Tibial nerve (tissue), 4 donors: ENCODE measurements around the gene FAM163B. TPM values are rescaled to one million over a fixed set of nuclear protein-coding genes. Genes with fewer than 3 reads are reported as not detected.

Experiments
- DNase-seq, 2 donors: peaks; one replicate each; pipeline ENCODE4 v3.0.0-alpha.2; 2019; ENCODE audit warnings: low spot score in 2 of 2
- H3K27ac ChIP-seq, 4 donors: fragments of 200-600 bp; sonication (generic) in 3 of 4; one replicate each; pipeline ENCODE4 v1.5.1; 2017 to 2019; ENCODE audit warnings: mild to moderate bottlenecking in 1 of 4
- H3K27me3 ChIP-seq, 2 donors: fragments of 200-600 bp; sonication (generic) in 1 of 2; one replicate each; pipeline versions ENCODE4 v1.5.1 to v1.6.0; 2017 to 2019
- H3K36me3 ChIP-seq, 3 donors: fragments of 200-600 bp; sonication (generic); one replicate each; pipeline ENCODE4 v1.5.1; 2018 to 2019
- H3K4me1 ChIP-seq, 4 donors: fragments of 200-600 bp; sonication (generic) in 3 of 4; one replicate each; pipeline ENCODE4 v1.5.1; 2017 to 2019
- H3K4me3 ChIP-seq, 4 donors: fragments of 200-600 bp; sonication (generic) in 3 of 4; one replicate each; pipeline ENCODE4 v1.5.1; 2017 to 2019; ENCODE audit warnings: mild to moderate bottlenecking in 1 of 4, moderate library complexity in 1 of 4
- H3K9me3 ChIP-seq, 4 donors: fragments of 200-600 bp; sonication (generic) in 3 of 4; one replicate each; pipeline ENCODE4 v1.5.1; 2017 to 2019
- EP300 ChIP-seq, 2 donors: sonication (generic); formaldehyde crosslinking; IDR thresholded peaks; one replicate each; pipeline ENCODE4 v1.6.1; 2017; ENCODE audit warnings: antibody characterized with exemption in 2 of 2, mild to moderate bottlenecking in 1 of 2
- POLR2A ChIP-seq, 2 donors: fragments of 450-650 bp; IDR thresholded peaks; one replicate each; pipeline ENCODE4 v1.6.1; 2017; ENCODE audit warnings: antibody characterized with exemption in 2 of 2, mild to moderate bottlenecking in 2 of 2, moderate library complexity in 2 of 2
- WGBS, 2 donors: methylation state at CpG; one replicate each; pipeline ENCODE4 v1.1.5; 2018; 5-methylcytosine and 5-hydroxymethylcytosine counted together
- total RNA-seq, 4 donors: library from RNA; depleted of rRNA; stranded (reverse); fragments of >200 nt; gene quantifications; one replicate each; pipeline ENCODE4 v1.1.0, GENCODE V29; 2016
- TF ChIP-seq, protein P1 (sequence below), 5 experiments: fragments of 200-600 bp in 3 of 5; fragments of 450-650 bp in 2 of 5; sonication (generic) in 3 of 5; IDR thresholded peaks; one replicate each; pipeline ENCODE4 v1.5.1; 2016 to 2019; ENCODE audit warnings: antibody characterized with exemption in 5 of 5, mild to moderate bottlenecking in 3 of 5, moderate library complexity in 2 of 5

FAM163B gene
- total RNA-seq, 4 donors from 2014 or later: 0.90 to 2.2 (median 1.0) TPM; not detected in 1

DNA sequence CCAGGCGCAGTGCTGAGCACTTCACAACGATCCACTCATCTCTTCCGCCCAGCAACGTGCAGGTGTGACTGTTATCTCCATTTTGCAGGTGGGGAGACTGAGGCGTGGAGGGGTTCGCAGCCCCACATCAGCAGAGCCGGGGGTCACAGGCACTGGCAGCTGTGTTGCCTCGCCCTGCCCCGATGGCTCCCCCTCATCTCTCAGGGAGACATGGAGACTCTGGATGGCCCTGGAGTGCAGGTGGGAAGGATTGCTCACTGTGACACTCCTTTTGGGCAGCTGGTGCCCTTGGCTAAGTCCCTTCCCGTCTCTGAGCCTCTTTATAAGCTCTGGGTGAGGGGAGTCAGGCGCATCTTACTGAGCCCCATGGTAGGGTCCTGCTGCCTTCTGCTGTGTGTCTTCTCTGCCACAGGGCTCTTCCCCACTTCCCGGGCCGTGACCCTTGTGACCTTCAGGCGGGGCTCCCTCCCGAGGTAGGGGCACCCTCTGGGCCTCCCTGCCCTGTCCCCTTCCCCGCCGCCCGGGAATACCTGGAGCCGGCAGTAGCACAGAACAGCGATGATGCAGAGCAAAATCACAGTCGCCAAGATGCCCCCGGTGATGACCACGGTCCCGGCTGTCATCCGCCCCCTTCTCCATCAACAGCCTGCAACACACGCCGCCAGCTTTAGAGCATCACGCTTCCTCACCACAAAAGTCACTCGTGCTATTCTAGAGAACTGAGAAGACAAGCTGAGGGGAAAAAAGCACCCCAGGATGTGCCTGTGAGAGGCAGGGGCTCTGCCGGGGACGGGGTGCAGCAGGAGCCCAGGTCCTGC lies 29.4 kb downstream of the FAM163B start:
- no peaks in the 10 kb centered on the region for H3K36me3 ChIP-seq
- WGBS, 2 donors: 72 to 77% methylated on average over 30 to 31 of the region's 31 CpGs
- no peak for TF ChIP-seq EP300 (IDR thresholded peaks at IDR 0.05)
- TF ChIP-seq, protein P1, sequence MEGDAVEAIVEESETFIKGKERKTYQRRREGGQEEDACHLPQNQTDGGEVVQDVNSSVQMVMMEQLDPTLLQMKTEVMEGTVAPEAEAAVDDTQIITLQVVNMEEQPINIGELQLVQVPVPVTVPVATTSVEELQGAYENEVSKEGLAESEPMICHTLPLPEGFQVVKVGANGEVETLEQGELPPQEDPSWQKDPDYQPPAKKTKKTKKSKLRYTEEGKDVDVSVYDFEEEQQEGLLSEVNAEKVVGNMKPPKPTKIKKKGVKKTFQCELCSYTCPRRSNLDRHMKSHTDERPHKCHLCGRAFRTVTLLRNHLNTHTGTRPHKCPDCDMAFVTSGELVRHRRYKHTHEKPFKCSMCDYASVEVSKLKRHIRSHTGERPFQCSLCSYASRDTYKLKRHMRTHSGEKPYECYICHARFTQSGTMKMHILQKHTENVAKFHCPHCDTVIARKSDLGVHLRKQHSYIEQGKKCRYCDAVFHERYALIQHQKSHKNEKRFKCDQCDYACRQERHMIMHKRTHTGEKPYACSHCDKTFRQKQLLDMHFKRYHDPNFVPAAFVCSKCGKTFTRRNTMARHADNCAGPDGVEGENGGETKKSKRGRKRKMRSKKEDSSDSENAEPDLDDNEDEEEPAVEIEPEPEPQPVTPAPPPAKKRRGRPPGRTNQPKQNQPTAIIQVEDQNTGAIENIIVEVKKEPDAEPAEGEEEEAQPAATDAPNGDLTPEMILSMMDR (IDR thresholded peaks at IDR 0.05): no peak
- TF ChIP-seq POLR2A (IDR thresholded peaks at IDR 0.05): no peak
- no peak overlapping the region for H3K27ac ChIP-seq
- no peak overlapping the region for H3K4me3 ChIP-seq
- no peak for DNase-seq
- H3K9me3 ChIP-seq: no peaks in the 10 kb centered on the region
- H3K27me3 ChIP-seq: peaks cover 0 to 54% of the 10 kb centered on the region in 2 donors
- H3K4me1 ChIP-seq: peaks cover 0 to 24% (median 8%) of the 10 kb centered on the region in 4 donors

DNA sequence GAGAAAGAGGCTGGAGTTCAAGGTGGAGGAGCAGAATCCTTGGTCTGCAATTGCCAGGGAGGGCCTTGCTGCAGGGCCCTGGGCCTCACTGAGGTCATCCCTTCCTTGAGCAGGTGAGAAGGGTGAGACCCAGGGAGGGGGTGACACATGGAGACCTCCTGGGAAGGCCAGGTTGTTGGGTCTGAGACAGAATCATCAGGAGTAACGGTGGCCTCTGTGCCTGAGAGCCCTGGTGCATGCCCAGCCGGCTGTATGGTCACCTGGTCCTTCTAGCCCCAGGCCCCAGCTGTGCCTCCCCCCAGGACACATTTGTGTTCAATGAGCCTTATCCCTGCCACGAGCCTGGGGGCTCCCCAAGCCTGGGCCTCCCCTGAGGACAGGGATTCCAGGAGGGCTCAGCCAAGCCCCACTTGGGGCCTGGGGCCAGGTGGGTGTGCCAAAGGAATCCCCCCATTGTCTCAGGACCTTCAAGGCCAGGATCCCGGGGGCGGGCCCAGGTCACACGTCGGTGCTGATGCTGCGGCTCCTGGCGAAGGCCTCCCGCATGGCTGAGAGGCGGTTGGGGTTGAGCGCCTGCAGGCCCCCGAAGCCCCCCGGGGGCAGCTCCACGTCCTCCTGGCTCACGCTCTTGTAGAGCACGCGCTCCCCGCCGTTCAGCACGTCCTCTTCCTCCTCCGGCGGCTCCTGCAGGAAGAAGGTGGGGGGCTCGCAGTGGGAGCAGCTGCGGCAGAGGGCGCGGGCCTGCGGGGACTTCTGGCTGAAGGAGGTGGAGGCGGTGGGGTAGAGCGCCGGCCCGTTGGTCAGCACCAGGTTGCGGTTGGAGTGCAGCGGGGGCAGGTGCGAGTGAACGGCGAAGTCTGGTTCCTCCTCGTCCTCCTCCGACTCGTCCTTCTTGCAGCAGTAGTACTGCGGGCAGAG lies 30.4 kb downstream of the FAM163B start:
- peaks cover 0 to 16% (median 4%) of the 10 kb centered on the region in 4 donors for H3K4me1 ChIP-seq
- TF ChIP-seq POLR2A (IDR thresholded peaks at IDR 0.05) (no peak), EP300 (IDR thresholded peaks at IDR 0.05) (no peak)
- TF ChIP-seq, protein P1 (IDR thresholded peaks at IDR 0.05): no peak
- H3K27ac ChIP-seq: no peak overlapping the region
- no peak for DNase-seq
- no peaks in the 10 kb centered on the region for H3K36me3 ChIP-seq
- WGBS, 2 donors: 52 to 62% methylated on average over 31 to 38 of the region's 41 CpGs
- no peaks in the 10 kb centered on the region for H3K9me3 ChIP-seq
- peaks cover 0 to 54% of the 10 kb centered on the region in 2 donors for H3K27me3 ChIP-seq
- no peak overlapping the region for H3K4me3 ChIP-seq

DNA sequence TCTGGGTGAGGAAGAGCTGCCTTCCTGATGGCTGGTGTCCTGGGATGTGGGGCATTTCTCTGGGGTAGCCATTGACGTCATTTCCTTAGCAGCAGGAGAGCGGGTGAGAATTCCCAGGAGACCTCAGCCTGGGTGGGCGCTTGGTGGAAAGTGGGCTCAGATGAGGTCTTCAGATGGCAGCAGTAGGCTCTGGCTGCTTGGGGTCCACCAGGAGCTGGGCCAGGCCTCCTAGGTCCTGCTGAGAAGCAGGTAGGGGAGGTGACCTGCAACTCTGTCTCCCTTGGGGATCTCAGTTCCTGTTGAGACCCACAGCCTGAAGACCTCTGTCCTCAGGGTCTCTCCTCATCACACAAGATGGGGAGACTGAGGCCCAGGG lies 31.5 kb downstream of the FAM163B start:
- H3K27me3 ChIP-seq: peaks cover 0 to 50% of the 10 kb centered on the region in 2 donors
- WGBS, 2 donors: 79 to 89% methylated on average over 3 of the region's 3 CpGs
- no peak overlapping the region for H3K27ac ChIP-seq
- no peak for TF ChIP-seq POLR2A (IDR thresholded peaks at IDR 0.05)
- TF ChIP-seq, protein P1 (IDR thresholded peaks at IDR 0.05): no peak
- TF ChIP-seq EP300 (IDR thresholded peaks at IDR 0.05): no peak
- peaks cover 0 to 22% (median 4%) of the 10 kb centered on the region in 4 donors for H3K4me1 ChIP-seq
- no peaks in the 10 kb centered on the region for H3K9me3 ChIP-seq
- no peak overlapping the region for H3K4me3 ChIP-seq
- DNase-seq: no peak
- H3K36me3 ChIP-seq: no peaks in the 10 kb centered on the region

DNA sequence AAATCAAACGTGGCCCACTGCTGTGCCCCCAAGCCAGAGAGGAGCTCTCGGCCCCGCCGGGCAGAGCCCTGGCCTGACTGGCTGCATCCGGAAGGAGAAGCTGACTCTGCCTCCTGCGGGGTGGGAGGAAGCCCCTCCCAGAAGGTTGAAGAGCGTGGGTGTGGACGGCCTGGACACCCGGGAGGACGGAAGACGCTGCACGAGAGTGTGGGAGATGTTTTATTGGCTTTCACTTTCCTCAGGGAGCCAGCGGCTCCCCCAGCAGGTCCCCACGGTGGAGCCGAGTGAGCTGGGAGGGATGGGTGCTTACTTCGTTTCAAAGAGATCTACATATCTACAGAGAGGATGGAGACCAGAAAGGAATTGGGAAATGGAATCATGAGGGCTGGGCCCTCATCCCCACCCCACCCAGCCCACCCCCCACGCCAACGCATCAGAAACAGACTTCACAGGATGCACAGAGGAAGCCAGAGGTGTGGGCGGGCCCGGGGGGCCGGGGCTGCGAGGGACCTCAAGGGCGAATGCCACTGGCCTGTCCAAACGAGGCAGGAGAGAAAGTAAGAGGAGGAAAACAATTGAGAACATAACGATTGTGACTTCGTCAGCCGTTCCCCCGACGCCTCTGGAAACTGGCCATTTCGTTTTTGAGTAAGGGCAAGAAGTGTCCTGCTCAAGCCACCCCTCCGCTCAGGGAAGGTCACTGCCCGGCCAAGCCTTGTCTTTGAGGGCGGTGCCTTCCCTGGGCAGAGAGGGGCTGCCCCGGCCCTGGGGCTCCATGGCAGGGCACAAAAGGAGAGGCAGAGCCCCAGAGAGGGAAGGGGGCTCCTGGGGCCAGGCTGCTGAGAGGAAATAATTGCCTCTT lies 32.1 kb downstream of the FAM163B start:
- Histone ChIP-seq H3K36me3 (no peaks in the 10 kb centered on the region), H3K4me1 (peaks cover 0 to 23% (median 4%) of the 10 kb centered on the region in 4 donors), H3K9me3 (no peaks in the 10 kb centered on the region), H3K27ac (peak overlapping the region in 2 of 4 donors; percentile 3 to 18), H3K4me3 (peak overlapping the region in 1 of 4 donors; percentile 16), H3K27me3 (peaks cover 0 to 46% of the 10 kb centered on the region in 2 donors)
- no peak for DNase-seq
- TF ChIP-seq EP300 (IDR thresholded peaks at IDR 0.05) (no peak), POLR2A (IDR thresholded peaks at IDR 0.05) (no peak)
- TF ChIP-seq, protein P1 (IDR thresholded peaks at IDR 0.05): no peak
- 19 to 48% methylated on average over 23 to 34 of the region's 34 CpGs for WGBS, 2 donors
